ENCODE data around the gene SEMA3B. TPM values are rescaled to one million over a fixed set of nuclear protein-coding genes. Genes with fewer than 3 reads are reported as not detected.

The SEMA3B gene
- total RNA-seq, 1 experiment from 2014 or later = 6.4 TPM

- peak; percentile 68 for DNase-seq
- no peaks in the 10 kb centered on the region for H3K9me3 ChIP-seq (ENCODE audit: control insufficient read depth, low read depth, low read length)
- no peak overlapping the region for H3K27ac ChIP-seq (ENCODE audit: insufficient read length, low read depth, low read length)
- H3K4me1 Mint-ChIP-seq = peaks cover 27 to 34% of the 10 kb centered on the region in 2 experiments
- no peaks in the 10 kb centered on the region; a peak in 1 of 7 replicates for H3K36me3 Mint-ChIP-seq (ENCODE audit: insufficient read depth in 1 of 3, low read depth in 3 of 3)
- H2BK12ac ChIP-seq (ENCODE audit: insufficient read length, low read depth, low read length) = no peak overlapping the region
- H2BK5ac ChIP-seq (ENCODE audit: insufficient read length, low read length) = no peak overlapping the region
- H3K23me2 ChIP-seq (ENCODE audit: insufficient read length, low read depth, low read length, poor library complexity, severe bottlenecking) = peaks cover 10% of the 10 kb centered on the region
- H3K27me3 Mint-ChIP-seq (ENCODE audit: low read depth) = peaks cover 59% of the 10 kb centered on the region
- H3K4me3 Mint-ChIP-seq = peak overlapping the region; percentile 57 to 78
- WGBS (ENCODE audit: extremely low coverage, insufficient read length, low lambda C conversion rate) = no CpG with 5 or more reads among the region's 65 CpGs
- H3K4me1 ChIP-seq (ENCODE audit: insufficient read depth, low read length) = no peaks in the 10 kb centered on the region
- H3K9ac ChIP-seq (ENCODE audit: extremely low read depth, insufficient read length, low read length) = no peak overlapping the region
- no peak overlapping the region for H3K56ac ChIP-seq (ENCODE audit: insufficient read length, low read depth, low read length)
- H4K20me1 ChIP-seq (ENCODE audit: control insufficient read depth, insufficient read depth, insufficient read length) = no peaks in the 10 kb centered on the region
- peak overlapping the region; percentile 31 for H3K4me2 ChIP-seq (ENCODE audit: insufficient read depth, insufficient read length, low read length)
- TF ChIP-seq, protein P1, sequence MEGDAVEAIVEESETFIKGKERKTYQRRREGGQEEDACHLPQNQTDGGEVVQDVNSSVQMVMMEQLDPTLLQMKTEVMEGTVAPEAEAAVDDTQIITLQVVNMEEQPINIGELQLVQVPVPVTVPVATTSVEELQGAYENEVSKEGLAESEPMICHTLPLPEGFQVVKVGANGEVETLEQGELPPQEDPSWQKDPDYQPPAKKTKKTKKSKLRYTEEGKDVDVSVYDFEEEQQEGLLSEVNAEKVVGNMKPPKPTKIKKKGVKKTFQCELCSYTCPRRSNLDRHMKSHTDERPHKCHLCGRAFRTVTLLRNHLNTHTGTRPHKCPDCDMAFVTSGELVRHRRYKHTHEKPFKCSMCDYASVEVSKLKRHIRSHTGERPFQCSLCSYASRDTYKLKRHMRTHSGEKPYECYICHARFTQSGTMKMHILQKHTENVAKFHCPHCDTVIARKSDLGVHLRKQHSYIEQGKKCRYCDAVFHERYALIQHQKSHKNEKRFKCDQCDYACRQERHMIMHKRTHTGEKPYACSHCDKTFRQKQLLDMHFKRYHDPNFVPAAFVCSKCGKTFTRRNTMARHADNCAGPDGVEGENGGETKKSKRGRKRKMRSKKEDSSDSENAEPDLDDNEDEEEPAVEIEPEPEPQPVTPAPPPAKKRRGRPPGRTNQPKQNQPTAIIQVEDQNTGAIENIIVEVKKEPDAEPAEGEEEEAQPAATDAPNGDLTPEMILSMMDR (conservative IDR thresholded peaks at IDR 0.05) = no peak
- no peak overlapping the region; a peak in 1 of 7 replicates for H3K27ac Mint-ChIP-seq
- H3K79me2 ChIP-seq (ENCODE audit: insufficient read depth, low read length) = no peaks in the 10 kb centered on the region
- no peaks in the 10 kb centered on the region; a peak in 1 of 5 replicates for H3K9me3 Mint-ChIP-seq
- H2AFZ ChIP-seq (ENCODE audit: low read length) = no peak overlapping the region
- H4K8ac ChIP-seq (replicated peaks; ENCODE audit: insufficient read length, low read depth, low read length) = no peak overlapping the region
- H4K5ac ChIP-seq (ENCODE audit: insufficient read length, low read depth, low read length) = no peak overlapping the region
- H2BK20ac ChIP-seq (ENCODE audit: low read depth, low read length, poor library complexity, severe bottlenecking) = no peak overlapping the region
- peaks cover 16% of the 10 kb centered on the region; the same call in 1 of the 2 replicates for H3K27me3 ChIP-seq (ENCODE audit: insufficient read depth, low read length)
- H3K4ac ChIP-seq (ENCODE audit: low read depth, low read length) = no peak overlapping the region
- H4K91ac ChIP-seq (ENCODE audit: insufficient read length, low read depth, low read length) = no peak overlapping the region
- no peak overlapping the region for H3K23ac ChIP-seq (ENCODE audit: insufficient read length, low read depth, low read length)
- no peaks in the 10 kb centered on the region for H3K79me1 ChIP-seq (ENCODE audit: insufficient read depth, low read depth, low read length, poor library complexity, severe bottlenecking)
- no peak overlapping the region for H2BK120ac ChIP-seq (ENCODE audit: low read depth, low read length, poor library complexity, severe bottlenecking)
- H3K18ac ChIP-seq (ENCODE audit: insufficient read length, low read depth, low read length) = peak overlapping the region; percentile 3
- H2BK15ac ChIP-seq (ENCODE audit: low read depth, low read length) = no peak overlapping the region
- H2AK5ac ChIP-seq (ENCODE audit: insufficient read length, low read length) = no peak overlapping the region
- H3T11ph ChIP-seq (ENCODE audit: low read length) = no peak overlapping the region
- no peak overlapping the region for H3K14ac ChIP-seq (ENCODE audit: insufficient read depth, low read length)
These were observed 6.4 kb downstream of the SEMA3B start for GRCh38 chr3:50275141-50275995.
